Subcutaneous adipose tissue (tissue), 4 donors: ENCODE data around the gene CDKN2AIPNL. TPM values are rescaled to one million over a fixed set of nuclear protein-coding genes. Genes with fewer than 3 reads are reported as not detected.

Experiments used
- total RNA-seq, 4 donors: library from RNA; depleted of rRNA; stranded (reverse); fragments of >200 nt; gene quantifications; one replicate each; pipeline ENCODE4 v1.1.0, GENCODE V29; 2016
- TF ChIP-seq, protein P1 (sequence below): fragments of 450-650 bp; IDR thresholded peaks from one replicate; pipeline ENCODE4 v1.5.1; 2016; ENCODE audit warnings: low read depth, mild to moderate bottlenecking, control low read depth, antibody characterized with exemption, moderate library complexity

Gene CDKN2AIPNL
- total RNA-seq, 4 donors from 2014 or later = 13.8 to 18.7 (median 14.3) TPM

DNA sequence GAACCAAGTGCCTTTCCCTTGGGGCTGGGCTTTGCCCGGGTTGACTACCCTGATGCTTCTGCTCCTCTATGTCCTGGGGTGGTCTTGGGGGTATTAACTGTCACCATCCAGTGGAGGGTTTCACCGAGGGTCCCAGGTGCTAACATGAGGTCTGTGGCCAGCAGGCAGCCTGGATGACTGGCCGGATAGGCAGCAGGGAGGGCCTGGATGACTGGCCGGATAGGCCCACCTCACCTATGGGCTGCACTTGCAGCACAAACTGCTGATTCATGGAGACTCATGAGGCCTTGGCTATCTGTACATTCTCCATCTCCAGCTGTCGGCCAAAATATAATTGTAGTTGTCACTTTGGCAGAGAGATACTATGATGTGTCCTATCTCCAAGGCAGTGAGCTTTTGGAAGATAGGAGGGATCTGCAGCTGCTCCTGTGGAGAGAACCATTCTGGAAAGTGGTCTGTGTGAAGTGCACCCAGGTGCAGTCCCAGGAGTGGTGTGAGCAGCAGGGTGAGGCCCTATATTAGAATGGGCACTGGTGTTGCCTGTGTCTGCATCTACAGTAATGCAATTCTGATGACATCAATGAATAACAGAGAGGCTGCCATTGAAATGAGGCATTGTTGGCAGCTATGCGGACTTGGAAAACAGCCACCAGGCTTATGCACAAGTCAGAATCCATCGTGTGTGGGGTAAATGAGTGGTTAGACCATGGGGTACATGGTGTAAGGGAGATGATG, 26.3 kb upstream of the CDKN2AIPNL start:
- TF ChIP-seq, protein P1, sequence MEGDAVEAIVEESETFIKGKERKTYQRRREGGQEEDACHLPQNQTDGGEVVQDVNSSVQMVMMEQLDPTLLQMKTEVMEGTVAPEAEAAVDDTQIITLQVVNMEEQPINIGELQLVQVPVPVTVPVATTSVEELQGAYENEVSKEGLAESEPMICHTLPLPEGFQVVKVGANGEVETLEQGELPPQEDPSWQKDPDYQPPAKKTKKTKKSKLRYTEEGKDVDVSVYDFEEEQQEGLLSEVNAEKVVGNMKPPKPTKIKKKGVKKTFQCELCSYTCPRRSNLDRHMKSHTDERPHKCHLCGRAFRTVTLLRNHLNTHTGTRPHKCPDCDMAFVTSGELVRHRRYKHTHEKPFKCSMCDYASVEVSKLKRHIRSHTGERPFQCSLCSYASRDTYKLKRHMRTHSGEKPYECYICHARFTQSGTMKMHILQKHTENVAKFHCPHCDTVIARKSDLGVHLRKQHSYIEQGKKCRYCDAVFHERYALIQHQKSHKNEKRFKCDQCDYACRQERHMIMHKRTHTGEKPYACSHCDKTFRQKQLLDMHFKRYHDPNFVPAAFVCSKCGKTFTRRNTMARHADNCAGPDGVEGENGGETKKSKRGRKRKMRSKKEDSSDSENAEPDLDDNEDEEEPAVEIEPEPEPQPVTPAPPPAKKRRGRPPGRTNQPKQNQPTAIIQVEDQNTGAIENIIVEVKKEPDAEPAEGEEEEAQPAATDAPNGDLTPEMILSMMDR = no peak

DNA sequence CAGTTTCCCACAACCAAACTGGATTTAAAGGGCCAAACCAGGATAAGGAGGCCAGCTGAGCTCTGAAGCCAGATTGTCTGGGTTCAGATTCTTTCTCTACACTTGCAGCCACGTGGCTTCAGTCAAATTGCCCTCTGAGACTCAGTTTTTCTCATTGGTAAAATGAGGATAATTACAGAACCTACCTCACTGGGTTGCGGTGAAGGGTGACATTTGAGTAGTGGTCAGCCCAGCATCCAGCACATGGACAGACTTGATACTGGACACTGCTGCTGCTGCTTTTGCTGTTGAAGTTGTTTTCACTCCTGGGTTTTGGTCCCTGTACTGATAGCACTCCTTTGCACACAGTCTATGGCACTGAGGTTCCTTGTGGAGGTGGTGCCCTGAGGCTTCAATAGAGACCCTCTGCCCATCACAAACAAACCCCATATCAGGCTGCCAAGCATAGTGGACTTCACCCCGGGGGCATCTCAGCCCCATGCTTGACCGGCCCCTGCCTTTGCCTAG, 25.7 kb upstream of the CDKN2AIPNL start:
- TF ChIP-seq, protein P1 = no peak

DNA sequence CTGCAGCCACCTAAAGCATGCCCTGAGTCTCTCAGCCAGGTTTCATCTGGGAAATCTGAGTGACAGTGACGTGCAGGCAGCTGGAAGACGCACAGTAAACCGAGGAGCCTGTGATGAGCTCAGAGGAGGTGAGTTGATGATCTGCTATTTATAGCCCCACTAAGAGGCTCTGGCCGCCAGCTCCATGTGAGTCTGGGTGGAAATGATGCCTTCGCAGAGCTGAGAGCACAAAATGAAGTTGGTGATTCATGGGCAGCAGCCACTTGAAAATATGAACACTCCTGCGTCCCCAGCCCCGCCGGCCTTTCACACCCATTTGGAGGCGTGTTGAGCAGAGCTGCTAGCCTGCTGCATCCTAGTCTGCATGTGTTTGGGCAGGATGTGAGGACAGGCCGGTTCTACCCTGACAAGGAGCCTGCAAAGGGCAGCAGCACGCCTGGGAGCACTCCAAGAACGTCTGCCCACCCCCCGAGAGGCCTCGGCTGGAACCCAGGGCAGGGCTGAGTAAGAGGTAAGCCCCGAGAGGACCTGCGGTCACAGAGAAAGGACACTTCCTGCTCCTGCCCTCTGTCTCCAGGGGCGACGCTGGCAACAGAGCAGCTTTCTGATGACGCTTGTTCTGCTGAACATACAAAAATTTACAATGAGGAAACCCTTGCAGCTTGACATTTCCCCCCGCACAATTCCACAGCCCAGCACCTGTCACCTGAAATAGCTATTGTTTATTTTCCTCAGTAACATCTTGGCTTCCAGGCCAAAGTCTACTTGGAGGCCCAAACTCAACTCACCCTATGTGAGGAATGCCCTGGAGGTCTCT, 25.1 kb upstream of the CDKN2AIPNL start:
- TF ChIP-seq, protein P1 = no peak

DNA sequence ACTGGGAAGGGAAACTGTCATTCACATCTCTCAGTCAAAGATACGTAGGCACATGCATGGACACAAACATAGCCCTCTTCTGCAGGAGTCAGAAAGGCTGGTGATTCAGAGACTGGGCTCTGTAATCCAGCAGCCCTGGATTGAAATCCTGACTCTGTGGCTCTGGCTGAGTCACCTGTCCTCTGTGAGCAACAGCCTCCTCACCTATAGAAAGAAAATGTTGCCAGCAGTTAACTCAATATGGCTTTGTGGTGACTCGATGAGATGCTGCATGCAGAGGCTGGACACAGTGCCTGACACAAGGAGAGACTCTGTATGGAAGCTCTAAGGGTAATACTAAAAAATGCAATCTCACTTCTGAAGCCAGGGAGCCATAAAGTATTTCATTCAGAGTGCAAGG, 23.9 kb upstream of the CDKN2AIPNL start:
- TF ChIP-seq, protein P1 = no peak

DNA sequence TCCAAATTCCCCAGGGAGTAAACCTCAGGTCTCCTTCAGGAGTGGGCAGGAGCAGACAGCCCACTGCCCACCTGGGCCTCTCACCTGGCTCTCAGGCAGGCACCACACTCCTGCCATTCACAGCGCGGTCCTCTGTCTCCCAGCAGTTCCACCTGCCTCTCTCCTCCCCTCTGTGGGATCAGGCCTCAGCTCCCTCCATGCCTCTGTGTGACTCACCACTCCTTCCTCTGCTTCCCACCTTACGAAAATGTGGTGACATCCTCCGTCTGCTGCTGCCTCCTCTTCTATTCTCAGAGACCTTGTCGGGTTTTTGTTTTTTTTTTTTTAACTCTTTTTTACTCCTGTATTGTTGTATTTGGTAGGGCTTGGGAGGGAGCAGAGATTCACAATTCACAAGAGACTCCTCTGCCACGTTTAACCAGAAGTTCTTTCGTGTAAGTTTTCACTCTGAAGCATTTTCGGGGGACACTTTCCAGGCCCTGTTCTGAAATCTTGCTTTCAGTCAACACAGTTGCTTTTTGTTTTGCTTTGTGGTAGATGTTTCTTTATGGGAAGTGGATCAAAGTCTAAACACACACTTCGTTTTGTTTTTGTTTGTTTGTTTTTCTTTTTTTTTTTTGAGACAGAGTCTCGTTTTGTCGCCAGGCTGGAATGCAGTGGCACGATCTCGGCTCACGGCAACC, 21.1 kb upstream of the CDKN2AIPNL start:
- TF ChIP-seq, protein P1 = no peak

DNA sequence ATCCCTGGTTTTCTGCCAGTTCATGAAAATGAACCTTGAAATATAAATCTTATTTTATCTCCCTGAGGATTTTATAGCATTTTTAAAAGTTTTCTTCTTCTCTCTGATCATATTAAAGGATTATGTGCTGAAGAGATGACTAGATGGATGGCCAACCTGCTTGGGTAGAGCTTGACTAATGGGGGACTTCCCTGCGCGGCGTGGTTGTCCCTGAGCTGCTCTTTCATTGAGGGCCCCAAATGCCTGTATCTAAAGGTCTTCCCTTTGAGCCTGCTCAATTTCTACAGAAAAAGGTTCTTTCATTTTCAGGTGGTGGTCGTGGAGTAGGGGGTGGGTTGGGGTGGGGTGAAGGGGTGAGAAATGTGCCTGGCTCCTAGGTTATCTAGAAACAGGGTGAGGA, 20.5 kb upstream of the CDKN2AIPNL start:
- TF ChIP-seq, protein P1 = no peak

DNA sequence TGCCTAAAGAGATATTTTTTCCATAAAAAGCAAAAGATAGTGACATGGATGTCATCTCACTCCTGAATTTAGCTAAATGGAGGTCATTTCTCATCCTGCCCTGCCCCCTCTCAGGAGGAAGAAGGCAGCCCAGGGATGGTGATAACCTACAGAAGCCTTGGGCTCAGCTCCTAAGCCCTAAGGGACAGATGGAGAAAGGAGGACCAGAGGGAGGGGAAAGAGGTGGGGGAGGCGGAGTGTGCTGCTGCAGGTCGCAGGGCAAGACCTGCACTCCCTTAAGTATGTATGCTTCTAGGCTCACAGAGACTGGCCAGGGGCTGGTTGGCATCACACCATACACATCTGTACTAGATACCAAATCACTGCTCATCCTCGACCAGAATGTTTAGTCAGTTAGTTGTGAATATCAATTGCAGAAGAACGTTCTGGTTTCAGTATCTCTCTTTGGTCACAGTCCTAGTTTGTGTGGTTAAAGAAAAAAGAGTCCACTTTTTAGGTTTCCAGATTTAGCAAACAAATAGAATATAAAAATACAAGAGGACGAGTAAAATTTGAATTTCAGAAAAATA, 18.4 kb upstream of the CDKN2AIPNL start:
- TF ChIP-seq, protein P1 = no peak
